Activated CD4-positive, alpha-beta T cell treated with anti-CD3 and anti-CD28 coated beads for 24 hours (primary cell): ENCODE measurements around the gene MAPT.

Source experiments
- DNase-seq, 2 donors: peaks; one replicate each; pipeline ENCODE4 v3.0.0-alpha.2; 2020; ENCODE audit warnings: low read depth in 2 of 2

MAPT gene

DNA sequence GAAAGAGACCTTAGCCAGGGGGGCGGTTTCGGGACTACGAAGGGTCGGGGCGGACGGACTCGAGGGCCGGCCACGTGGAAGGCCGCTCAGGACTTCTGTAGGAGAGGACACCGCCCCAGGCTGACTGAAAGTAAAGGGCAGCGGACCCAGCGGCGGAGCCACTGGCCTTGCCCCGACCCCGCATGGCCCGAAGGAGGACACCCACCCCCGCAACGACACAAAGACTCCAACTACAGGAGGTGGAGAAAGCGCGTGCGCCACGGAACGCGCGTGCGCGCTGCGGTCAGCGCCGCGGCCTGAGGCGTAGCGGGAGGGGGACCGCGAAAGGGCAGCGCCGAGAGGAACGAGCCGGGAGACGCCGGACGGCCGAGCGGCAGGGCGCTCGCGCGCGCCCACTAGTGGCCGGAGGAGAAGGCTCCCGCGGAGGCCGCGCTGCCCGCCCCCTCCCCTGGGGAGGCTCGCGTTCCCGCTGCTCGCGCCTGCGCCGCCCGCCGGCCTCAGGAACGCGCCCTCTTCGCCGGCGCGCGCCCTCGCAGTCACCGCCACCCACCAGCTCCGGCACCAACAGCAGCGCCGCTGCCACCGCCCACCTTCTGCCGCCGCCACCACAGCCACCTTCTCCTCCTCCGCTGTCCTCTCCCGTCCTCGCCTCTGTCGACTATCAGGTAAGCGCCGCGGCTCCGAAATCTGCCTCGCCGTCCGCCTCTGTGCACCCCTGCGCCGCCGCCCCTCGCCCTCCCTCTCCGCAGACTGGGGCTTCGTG, at the start of gene MAPT:
Gene MAPT, plus strand, starts transcription at position 533 of the 763 bp plus-strand sequence. CDS start 67,784 bp downstream, outside the sequence.
- peak; percentile 70 to 72 for DNase-seq

DNA sequence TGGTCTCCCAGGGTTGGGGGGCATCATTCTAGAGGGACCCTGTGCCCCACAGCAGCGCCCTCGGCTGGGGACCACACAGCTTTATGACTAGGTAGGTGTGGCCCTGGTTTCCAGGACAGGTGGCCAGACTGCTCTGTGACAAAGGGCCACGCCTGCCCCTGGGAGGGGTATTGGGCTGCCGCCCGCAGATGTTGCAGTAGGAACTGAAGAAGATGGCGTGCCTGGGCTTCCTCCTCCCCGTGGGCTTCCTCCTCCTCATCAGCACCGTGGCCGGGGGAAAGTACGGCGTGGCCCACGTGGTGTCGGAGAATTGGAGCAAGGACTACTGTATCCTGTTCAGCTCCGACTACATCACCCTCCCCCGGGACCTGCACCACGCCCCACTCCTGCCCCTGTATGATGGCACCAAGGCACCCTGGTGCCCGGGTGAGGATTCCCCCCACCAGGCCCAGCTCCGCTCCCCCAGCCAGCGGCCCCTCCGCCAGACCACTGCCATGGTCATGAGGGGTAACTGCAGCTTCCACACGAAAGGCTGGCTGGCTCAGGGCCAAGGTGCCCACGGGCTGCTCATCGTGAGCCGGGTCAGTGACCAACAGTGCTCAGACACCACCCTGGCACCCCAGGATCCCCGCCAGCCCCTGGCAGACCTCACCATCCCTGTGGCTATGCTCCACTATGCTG, 49.5 kb upstream of the MAPT start, which contains the start of gene SPPL2C:
Gene SPPL2C, plus strand, starts transcription at position 187 of the 681 bp plus-strand sequence. Its CDS starts 26 bp downstream, at position 213.
- DNase-seq: no peak

DNA sequence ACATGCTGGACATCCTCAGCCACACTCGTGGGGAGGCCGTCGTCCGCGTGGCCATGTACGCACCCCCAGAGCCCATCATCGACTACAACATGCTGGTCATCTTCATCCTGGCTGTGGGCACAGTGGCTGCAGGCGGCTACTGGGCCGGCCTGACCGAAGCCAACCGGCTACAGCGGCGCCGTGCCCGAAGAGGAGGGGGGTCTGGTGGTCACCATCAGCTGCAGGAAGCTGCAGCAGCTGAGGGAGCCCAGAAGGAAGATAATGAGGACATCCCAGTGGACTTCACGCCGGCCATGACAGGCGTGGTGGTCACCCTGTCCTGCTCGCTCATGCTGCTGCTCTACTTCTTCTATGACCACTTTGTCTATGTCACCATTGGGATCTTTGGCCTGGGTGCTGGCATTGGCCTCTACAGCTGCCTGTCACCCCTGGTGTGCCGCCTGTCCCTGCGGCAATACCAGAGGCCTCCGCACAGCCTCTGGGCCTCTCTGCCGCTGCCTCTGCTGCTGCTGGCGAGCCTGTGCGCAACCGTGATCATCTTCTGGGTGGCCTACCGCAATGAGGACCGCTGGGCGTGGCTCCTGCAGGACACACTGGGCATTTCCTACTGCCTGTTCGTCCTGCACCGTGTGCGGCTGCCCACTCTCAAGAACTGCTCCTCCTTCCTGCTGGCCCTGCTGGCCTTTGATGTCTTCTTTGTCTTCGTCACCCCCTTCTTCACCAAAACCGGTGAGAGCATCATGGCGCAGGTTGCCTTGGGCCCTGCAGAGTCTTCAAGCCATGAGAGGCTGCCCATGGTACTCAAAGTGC, 48.8 kb upstream of the MAPT start:
- no peak for DNase-seq

DNA sequence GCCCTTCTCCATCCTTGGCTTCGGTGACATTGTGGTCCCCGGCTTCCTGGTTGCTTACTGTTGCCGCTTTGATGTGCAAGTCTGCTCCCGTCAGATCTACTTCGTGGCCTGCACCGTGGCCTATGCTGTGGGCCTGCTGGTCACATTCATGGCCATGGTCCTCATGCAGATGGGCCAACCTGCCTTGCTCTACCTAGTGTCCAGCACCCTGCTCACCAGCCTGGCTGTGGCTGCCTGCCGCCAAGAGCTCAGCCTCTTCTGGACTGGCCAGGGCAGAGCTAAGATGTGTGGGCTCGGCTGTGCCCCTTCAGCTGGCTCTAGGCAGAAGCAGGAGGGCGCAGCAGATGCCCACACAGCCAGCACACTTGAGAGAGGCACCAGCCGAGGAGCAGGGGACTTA, 48.1 kb upstream of the MAPT start:
- no peak for DNase-seq

DNA sequence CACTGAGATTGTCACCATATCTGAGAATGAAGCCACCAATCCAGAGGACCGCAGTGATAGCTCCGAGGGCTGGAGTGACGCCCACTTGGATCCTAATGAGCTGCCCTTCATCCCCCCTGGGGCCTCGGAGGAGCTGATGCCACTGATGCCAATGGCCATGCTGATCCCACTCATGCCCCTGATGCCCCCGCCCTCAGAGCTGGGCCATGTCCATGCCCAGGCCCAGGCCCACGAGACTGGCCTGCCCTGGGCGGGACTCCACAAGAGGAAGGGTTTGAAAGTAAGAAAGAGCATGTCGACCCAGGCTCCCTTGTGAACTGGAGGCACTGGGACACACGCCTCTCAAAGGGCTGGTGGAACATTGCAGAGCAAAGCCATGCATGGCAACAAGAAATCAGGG, 47.7 kb upstream of the MAPT start:
- no peak for DNase-seq

DNA sequence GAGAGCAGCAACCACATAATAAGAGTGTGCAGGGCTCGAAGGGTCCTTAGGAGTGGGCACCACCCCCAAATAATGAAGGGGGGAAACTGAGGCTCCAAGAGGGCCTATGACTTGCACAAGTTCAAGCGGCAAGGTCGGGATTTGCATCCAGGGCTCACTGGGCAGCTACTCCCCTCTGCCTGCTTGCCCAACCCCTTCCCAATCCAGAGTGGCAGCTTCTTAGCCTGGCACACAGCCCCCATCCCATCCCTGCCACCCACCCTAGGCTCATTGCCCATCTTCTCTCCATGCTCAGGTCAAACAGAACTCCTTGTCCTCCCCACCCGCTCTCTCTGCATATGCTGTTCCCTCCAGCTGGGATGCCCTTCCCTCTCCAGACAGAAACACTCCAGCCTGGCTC, 47.3 kb upstream of the MAPT start:
- no peak for DNase-seq

GRCh38 chr17:45847747-45848146, 46.6 kb upstream of the MAPT start:
- DNase-seq: no peak

- no peak for DNase-seq
Measured at GRCh38 chr17:45848405-45848804, 45.9 kb upstream of the MAPT start.

GRCh38 chr17:45848868-45849535, 45.4 kb upstream of the MAPT start:
- no peak for DNase-seq

DNA sequence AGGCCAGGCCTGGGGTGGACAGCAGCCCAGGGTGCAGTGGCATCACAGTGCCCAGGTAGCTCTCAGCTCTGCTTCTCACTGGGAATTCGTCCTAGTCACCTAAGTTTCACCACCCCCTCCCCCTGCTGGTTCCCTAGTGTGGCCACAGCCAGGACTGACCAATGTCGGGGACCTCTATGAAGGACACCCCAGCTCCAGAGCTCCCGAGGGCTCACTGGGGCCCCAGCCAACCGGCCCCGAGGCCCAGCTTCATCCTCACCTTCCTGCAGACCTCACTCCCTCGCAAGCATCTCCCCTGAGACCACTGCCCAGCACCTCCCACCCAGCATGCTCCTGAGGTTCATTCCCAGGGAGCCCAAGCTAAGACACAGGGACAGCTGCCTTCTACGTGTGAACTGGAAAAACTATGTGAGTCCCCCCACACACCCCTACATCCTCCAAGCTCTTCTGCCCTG, 44.8 kb upstream of the MAPT start:
- DNase-seq: no peak

GRCh38 chr17:45850011-45850410, 44.3 kb upstream of the MAPT start:
- no peak for DNase-seq

DNA sequence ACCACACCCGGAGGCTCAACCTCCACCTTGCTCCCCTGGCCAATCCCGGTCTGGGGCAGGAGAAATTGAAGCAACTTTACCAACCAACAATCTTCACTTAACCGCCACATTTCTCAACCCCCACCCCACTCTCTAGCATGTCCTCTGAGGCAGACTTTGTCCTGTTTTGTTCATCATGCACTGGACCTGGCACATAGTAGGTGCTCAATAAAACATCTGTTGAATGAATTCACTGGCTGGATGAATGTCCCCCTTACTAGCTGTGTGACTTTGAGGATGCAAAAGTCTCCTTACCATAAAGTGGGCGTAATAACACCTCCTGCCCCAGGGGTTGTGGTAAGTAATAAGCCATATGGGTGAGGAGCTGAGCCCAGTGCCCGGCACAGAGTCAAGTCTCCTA, 43.9 kb upstream of the MAPT start:
- no peak for DNase-seq

GRCh38 chr17:45851022-45851421, 43.3 kb upstream of the MAPT start:
- no peak for DNase-seq

- DNase-seq: no peak
Measured at GRCh38 chr17:45851464-45851863, 42.9 kb upstream of the MAPT start.

- DNase-seq: no peak
Measured at GRCh38 chr17:45851873-45852272, 42.5 kb upstream of the MAPT start.

- DNase-seq: peak; percentile 51 to 55
Measured at GRCh38 chr17:45852535-45853297, 41.6 kb upstream of the MAPT start.

DNA sequence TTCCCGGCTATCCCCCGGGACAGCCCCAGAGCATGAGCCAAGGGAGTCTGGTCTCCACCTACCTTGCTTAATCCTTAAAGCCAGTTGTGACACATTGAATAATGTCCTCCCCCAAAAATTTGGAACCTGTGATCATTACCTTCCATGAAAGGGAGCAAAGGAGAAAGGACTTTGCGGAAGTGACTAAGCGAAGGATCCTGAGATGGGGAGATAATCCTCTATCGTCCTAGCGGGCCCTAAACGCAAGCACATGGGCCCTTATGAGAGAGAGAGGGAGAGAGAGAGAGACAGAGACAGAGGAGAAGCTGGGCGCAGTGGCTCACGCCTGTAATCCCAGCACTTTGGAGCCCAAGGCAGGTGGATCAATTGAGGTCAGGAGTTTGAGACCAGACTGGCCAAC, 40.1 kb upstream of the MAPT start:
- DNase-seq: no peak

DNA sequence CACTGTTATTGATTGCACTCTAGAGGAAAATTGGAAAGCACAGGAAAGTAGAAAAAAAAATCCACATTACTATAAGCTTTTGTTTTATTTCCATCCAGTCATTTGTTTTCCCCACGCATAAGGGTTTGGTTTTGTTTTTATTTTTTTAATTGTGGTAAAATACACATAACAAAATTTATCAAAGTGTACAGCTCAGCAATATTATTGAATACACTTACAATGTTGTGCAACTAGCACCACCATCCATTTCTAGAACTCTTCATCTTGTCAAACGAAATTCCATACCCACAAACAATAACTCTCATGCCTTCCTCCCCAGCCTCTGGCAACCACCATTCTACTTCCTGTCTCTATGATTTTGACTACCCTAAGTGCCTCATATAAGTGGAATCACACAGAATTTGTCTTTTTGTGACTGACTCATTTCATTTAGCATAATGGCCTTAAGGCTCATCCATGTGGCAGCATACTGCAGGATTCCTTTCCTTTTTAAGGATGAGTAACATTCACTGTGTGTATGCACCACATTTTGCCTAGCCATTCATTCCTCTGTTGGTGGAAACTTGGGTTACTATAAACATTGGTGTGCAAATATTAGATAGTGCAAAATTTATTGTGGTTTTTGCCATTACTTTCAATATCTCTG, 38.5 kb upstream of the MAPT start:
- no peak for DNase-seq

DNA sequence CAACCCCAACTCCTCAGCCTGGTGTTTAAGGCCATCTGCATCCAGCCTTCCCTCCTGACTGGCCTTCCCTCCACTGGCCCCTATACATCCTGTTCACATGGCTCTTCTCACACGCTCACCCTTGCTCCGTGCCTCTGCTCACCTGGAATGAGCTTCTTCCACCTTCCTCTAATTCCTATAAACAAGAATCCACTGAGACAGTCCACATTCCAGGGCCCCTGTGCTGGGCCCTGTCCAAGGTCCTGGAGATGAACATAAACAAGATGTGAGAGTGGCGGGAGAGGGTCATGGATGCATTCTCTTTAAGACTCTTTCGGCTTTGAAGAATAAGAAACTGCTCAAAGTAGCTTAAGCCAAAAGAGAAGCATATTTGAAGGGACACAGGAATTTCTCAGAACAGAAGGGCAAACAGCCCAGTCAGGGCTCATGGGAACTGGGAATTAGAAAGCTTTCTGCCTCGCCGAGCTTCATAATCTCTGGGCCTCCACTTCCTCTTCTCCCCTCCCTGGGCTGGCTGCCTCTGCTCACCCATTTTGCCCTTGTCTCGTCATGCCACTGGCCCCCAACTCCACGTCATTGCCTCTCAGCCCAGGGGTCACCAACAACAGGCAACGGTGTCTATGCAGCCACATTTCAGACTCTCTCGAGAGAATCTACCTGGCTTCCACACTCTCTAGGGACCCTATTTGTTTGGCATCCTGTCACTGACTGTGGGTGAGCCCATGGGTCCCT, 36.2 kb upstream of the MAPT start:
- DNase-seq: no peak

GRCh38 chr17:45861165-45861564, 33.2 kb upstream of the MAPT start:
- no peak for DNase-seq
